Kidney (tissue), 14 donors: ENCODE measurements around the gene CATSPER1. TPM values are rescaled to one million over a fixed set of nuclear protein-coding genes. Genes with fewer than 3 reads are reported as not detected.

Experiments used
- DNase-seq, 5 donors: peaks; one replicate each; pipeline ENCODE4 v3.0.0-alpha.2; 2013 to 2020
- FAIRE-seq: peaks from 2 replicates; lab custom pipeline; 2012; peaks lifted over from hg19 to GRCh38; lab: Jason Lieb, UNC
- H3K27ac ChIP-seq, 2 donors: one replicate each; pipeline ENCODE4 v1.7.0; 2013; ENCODE audit warnings: low read depth in 2 of 2, low read length in 2 of 2, inconsistent platforms in 1 of 2
- H3K27me3 ChIP-seq: one replicate; pipeline ENCODE4 v1.7.1; 2013; ENCODE audit warnings: low read length, inconsistent platforms; ENCODE audit not compliant: control insufficient read depth, insufficient read depth
- H3K36me3 ChIP-seq, 3 donors: one replicate each; pipeline versions ENCODE4 v1.7.0 to v1.7.1; 2013; ENCODE audit warnings: low read length in 3 of 3, control low read depth in 1 of 3, inconsistent platforms in 1 of 3; ENCODE audit not compliant: insufficient read depth in 3 of 3, control insufficient read depth in 2 of 3
- H3K4me1 ChIP-seq, 3 donors: one replicate each; pipeline versions ENCODE4 v1.7.0 to v1.7.1; 2013; ENCODE audit warnings: low read length in 3 of 3, inconsistent platforms in 1 of 3, low read depth in 1 of 3; ENCODE audit not compliant: control insufficient read depth in 2 of 3, insufficient read depth in 2 of 3
- H3K4me3 ChIP-seq, 3 donors: one replicate each; pipeline versions ENCODE4 v1.7.0 to v1.8.1; 2013; ENCODE audit warnings: low read length in 3 of 3, control low read depth in 1 of 3, inconsistent platforms in 1 of 3
- H3K9ac ChIP-seq, 3 donors: one replicate each; pipeline versions ENCODE4 v1.7.0 to v1.7.1; 2013; ENCODE audit warnings: low read length in 3 of 3, control low read depth in 1 of 3, inconsistent platforms in 1 of 3
- H3K9me3 ChIP-seq, 3 donors: one replicate each; pipeline versions ENCODE4 v1.7.0 to v1.7.1; 2013; ENCODE audit warnings: low read length in 3 of 3, control low read depth in 1 of 3, inconsistent platforms in 1 of 3; ENCODE audit not compliant: control insufficient read depth in 2 of 3, insufficient read depth in 1 of 3
- CTCF ChIP-seq: IDR thresholded peaks from 3 replicates; pipeline ENCODE4 v1.5.1; 2012; ENCODE audit warnings: mild to moderate bottlenecking, moderate library complexity, borderline replicate concordance; ENCODE audit not compliant: insufficient read depth; ENCODE audit errors: extremely low read depth
- intact Hi-C: fragments of 100-400 bp; cut with DNase I; formaldehyde crosslinking; loops from one replicate; pipeline ENCODE4 v1.11.1; 2022
- polyA plus RNA-seq: library from polyadenylated mRNA; stranded (reverse); fragments of 350-450 nt; fragmentation: Illumina TruSeq; extraction: RNeasy Lipid Tissue Mini Kit (QIAGEN cat#74804); gene quantifications from one replicate; pipeline ENCODE4 v1.2.3, GENCODE V29; 2014; ENCODE audit warnings: low read depth, low replicate concordance; ENCODE audit not compliant: insufficient read depth
- total RNA-seq: library from RNA; stranded (reverse); fragmentation: NEBNext Ultra II Directional; extraction: Animal tissue kit (Norgen Biotek cat#: 25700); gene quantifications from one replicate; pipeline ENCODE4 v1.2.1, GENCODE V29; 2021
- donor health status: control.
- donor health status: control.
- donor health status: control.
- donor health status: control.
- donor health status: control.
- donor health status: DM: yes; HTN: yes; CAD: no.
- donor health status: Normal renal cell carcinoma (clear cell type).

Gene CATSPER1
- total and polyA plus RNA-seq, 2 donors from 2014 or later, result 0.76 TPM; not detected in 1

GRCh38 chr11:66044757-66045156, 18.5 kb upstream of the CATSPER1 start:
- DNase-seq (no peak), FAIRE-seq (no peak)
- Histone ChIP-seq H3K27me3 (no peaks in the 10 kb centered on the region), H3K27ac (no peak overlapping the region), H3K9ac (no peak overlapping the region), H3K4me3 (no peak overlapping the region), H3K9me3 (no peaks in the 10 kb centered on the region), H3K36me3 (no peaks in the 10 kb centered on the region), H3K4me1 (peaks cover 0 to 14% (median 7%) of the 10 kb centered on the region in 3 donors)
- intact Hi-C loops, result no loop called here
- no peak for TF ChIP-seq CTCF

GRCh38 chr11:66042996-66043906, 17.0 kb upstream of the CATSPER1 start:
- no peaks in the 10 kb centered on the region for H3K9me3 ChIP-seq
- no peak overlapping the region for H3K27ac ChIP-seq
- no peaks in the 10 kb centered on the region for H3K36me3 ChIP-seq
- H3K4me1 ChIP-seq, result peaks cover 0 to 14% (median 7%) of the 10 kb centered on the region in 3 donors
- DNase-seq, result peak in 1 of 5 donors; percentile 74
- FAIRE-seq, result no peak
- H3K4me3 ChIP-seq, result no peak overlapping the region
- no peak for TF ChIP-seq CTCF
- no peak overlapping the region for H3K9ac ChIP-seq
- intact Hi-C loops, result no loop called here
- no peaks in the 10 kb centered on the region for H3K27me3 ChIP-seq

GRCh38 chr11:66042227-66042995, 16.1 kb upstream of the CATSPER1 start:
- Histone ChIP-seq H3K27me3 (no peaks in the 10 kb centered on the region), H3K4me3 (no peak overlapping the region), H3K4me1 (peaks cover 0 to 10% (median 6%) of the 10 kb centered on the region in 3 donors), H3K9ac (no peak overlapping the region), H3K36me3 (no peaks in the 10 kb centered on the region), H3K9me3 (no peaks in the 10 kb centered on the region), H3K27ac (no peak overlapping the region)
- DNase-seq (peak in 1 of 5 donors; percentile 73), FAIRE-seq (no peak)
- intact Hi-C loops, result no loop called here
- no peak for TF ChIP-seq CTCF
